Embryonic facial prominence (tissue), 1 donor: ENCODE results near the gene SDHAF1.
"Not testable (repeated sequence)": the region's sequence is repeated elsewhere in the genome, so short reads cannot be mapped to it uniquely, and the experiment has no call there.

ENCODE experiments used
- DNase-seq: peaks from one replicate; pipeline ENCODE4 v3.0.0-alpha.2; 2016; ENCODE audit errors: extremely low spot score

The SDHAF1 gene, protein sequence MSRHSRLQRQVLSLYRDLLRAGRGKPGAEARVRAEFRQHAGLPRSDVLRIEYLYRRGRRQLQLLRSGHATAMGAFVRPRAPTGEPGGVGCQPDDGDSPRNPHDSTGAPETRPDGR

DNA sequence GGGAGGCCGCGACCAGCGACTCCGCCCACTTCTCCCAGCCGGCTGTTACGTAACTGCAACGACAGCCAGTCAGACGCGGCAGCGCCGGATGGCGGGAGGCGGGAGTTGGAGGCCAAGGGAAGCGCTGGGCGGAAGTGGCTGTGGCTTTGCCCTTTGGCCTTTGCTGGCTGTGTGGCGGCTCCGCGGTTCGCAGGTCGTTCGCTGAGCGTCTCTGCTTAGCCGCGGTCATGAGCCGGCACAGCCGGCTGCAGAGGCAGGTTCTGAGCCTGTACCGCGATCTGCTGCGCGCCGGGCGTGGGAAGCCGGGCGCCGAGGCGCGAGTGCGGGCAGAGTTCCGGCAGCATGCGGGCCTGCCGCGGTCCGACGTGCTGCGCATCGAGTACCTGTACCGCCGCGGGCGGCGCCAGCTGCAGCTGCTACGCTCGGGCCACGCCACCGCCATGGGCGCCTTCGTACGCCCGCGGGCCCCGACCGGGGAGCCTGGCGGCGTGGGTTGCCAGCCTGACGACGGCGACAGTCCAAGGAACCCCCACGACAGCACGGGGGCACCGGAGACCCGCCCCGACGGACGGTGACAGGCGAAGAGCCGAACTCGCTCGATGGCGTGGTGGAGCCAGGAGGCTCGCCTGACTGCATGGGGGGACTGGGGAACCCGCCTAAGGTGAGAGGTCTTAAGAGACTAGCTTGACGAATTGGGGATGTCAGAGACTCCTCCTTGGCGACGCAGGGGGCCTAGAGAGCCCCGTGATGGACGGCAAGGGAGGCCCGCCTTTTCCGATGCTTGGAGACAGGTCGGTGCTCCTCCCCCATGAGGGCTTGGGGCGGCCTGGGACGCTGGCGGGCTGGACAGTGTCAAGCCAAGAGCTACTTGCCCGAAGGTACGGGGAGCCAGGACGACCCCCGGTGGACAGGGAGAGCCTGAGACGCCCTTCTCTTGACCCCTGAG lies at the start of gene SDHAF1:
Gene SDHAF1 (plus strand): TSS at position 141 of the 946 bp plus-strand sequence. CDS start 87 bp downstream, at position 228.
- peak; percentile 79 for DNase-seq

DNA sequence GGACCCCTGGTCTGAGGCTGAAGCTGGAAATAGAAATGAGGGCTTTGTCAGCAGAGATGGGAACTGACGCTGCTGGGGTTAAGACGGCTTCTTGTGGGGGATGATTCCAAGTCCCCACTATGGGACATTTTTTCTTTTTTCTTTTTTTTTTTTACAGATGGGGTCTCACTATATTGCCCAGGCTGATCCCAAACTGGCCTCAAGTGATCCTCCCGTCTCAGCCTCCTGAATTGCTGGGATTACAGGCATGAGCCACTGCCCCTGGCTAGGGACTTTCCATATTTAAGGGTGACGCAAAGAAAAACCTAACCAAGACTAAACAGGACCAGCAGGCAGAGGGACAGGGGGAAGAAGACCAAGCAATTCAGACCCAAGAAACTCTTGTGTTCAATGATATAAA lies 48.8 kb upstream of the SDHAF1 start:
- DNase-seq, result no peak

DNA sequence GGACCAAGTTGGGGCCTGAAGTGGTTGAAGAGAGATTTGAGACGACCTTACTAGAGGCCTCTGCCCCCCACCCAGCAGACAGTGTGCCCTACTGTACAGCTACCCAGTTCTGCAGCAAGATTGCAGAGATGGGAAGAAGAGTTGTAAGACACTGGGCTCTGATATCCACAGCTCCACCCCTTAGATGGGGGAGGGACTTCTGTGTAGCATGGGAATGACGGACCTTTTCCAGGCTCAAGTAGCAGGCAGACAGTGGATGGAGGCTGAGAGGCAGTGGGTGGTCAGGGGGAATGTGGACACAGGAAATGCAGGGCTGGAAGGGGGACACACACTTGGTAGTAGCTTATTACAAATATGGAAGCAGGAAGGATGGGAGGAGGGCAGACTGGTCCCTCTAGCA lies 45.9 kb upstream of the SDHAF1 start:
- DNase-seq, result no peak

DNA sequence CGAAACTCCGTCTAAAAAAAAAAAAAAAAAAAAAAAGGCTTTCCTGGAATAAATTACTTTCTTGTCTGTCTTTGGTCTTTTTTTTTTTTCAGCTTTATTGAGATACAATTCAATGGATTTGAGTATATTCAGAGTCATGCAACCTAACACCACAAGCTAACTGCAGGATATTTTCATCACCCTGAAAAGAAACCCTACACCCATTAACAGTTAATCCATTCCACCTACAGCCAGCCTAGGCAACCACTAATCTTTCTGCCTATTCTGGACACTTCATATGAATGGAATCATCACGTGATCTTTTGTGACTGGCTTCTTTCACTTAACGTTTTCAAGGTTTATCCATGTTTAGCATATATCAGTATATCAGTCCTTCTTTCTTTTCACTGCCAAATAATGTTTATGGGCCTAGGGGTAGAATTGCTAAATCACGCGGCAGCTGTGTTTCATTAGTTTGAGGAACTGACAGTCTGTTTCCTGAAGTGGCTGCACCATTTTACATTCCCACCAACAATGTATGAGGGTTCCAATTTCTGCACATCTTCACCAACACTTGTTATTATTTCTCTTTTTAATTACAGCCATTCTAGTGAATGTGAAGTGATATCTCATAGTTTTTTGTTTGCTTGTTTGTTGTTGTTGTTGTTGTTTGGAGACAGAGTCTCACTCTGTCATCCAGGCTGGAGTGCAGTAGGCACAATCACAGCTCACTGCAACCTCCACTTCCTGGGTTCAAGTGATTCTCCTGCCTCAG lies 38.9 kb upstream of the SDHAF1 start:
- DNase-seq, result no peak

DNA sequence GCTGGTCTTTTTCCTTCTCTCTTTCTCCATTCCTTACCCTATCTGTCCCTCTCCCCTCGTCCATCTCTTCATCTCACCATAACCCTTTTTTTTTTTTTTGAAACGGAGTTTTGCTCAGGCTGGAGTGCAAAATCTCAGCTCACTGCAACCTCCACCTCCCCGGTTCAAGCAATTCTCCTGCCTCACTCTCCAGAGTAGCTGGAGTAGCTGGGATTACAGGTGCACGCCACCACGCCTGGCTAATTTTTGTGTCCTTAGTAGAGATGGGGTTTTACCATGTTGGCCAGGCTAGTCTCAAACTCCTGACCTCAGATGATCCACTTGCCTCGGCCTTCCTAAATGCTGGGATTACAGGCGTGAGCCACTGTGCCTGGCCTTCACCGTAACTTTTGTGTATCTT lies 37.6 kb upstream of the SDHAF1 start:
- not testable (repeated sequence) for DNase-seq

DNA sequence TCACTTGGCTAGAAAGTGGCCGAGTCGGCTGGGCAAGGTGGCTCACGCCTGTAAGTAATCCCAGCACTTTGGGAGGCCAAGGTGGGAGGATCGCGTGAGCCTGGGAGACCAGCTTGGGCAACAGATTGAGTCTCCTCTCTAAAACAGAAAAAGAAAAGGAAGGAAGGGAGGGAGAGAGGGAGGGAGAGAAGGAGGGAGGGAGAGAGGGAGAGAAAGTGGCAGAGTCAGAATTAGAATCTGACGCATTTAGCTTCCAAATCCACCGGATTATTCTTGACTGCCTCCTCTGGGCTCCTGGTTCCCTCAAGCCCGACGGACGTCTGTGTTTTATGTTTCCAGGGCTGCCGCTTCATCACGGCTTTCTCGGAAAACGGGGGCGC lies 36.3 kb upstream of the SDHAF1 start:
- no peak for DNase-seq

DNA sequence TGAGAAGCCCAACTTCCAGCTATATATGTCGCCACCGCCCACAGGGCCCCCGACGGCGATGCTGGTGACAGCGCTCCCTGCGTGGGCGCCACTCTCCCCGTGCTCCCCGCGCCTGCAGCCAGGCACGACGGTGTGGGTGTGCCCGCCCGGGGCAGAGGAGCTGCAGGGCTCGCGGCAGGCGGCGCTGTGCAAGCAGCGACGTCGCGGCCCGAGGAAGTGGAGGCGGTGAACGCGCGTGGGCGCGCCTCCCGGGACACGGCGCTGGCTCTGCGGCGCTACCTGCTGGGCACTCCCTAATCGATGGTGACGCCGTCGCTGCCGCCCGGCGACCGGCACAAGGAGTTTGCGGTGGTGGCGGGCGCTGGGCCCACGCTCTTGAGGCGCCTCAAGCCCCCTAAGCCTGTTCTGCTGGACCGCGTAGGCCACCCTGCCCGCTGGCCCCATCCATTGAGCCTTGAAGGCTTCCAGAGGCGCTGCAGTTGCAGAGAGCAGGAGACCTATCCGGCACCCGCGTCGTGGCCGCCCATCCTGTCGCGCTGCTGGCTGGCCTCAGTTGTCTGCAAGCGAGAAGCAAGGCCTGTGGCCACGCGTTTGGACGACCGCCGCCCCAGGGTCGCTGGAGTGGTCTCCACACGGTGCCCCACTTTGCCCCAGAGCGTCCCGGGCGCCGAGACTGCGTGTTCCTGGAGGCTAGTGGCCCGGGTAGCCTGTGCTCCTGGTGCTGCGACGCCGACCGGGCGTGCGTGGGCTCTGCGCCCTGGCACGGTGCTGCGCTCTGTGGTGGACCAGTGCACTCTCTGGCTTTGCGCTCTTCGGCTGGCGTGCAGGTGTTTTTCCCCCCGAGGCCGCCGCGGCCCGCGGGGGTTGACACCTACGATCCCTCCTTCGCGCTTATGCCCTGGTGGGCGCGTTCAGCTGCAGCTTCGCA lies 35.7 kb upstream of the SDHAF1 start:
- no peak for DNase-seq

DNA sequence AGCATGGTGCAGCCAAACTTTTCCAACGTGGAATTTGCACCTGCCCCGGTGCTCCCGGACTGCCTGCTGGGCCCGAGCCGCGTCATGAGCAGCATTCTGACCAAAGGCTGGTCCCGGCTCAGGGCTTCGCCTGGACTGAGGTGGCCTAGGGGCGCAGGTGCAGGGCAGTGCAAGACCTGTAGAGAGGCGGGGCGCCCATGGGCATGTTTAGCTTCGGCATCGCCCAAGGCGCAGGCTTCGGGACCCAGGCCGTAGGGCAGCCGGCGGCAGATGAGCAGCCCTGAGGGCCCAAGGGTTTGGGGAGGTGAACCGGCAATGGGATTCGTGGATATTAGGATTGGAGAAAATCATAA lies 35.0 kb upstream of the SDHAF1 start:
- DNase-seq, result no peak

DNA sequence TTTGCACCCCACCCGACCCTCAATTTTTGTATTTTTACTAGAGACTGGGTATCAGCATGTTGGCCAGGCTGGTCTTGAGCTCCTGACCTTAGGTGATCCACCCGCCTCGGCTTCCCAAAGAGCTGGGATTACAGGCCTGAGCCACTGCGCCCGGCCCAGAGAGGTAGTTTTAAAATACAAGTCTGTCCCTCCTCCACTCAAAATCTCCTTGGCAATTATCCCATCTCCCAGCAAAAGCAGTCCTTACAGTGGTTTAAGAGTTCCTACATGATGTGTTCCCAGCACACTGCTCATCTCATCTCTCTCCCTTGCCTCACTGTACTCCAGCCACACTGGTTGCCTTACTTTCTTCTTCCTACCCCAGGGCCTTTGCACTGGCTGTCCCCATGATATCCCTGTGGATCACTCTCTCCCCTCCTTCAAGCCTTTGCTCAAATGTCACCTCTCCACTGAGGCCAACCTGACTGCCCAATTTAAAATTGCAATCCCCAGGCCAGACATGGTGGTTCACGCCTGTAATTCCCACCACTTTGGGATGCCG lies 34.5 kb upstream of the SDHAF1 start:
- no peak for DNase-seq

DNA sequence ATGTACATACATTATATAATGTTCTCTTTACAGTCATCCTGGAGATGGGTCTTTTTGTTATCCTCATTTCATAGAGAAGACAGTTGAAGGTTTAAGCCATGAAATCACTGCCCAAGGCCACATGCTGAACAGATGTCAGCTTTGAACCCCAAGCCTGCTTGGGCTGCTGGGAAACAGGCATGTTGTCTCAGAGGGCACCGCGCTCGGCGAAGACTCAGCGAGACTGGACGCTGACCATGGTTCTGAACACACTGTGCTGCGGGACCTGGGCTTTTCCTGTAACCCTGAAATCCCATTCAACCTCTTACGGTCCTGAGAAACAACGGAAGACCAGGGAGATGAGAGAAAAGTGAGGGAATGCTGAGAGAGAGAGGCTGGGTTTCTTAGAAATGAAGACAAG lies 31.5 kb upstream of the SDHAF1 start:
- DNase-seq, result peak; percentile 37

DNA sequence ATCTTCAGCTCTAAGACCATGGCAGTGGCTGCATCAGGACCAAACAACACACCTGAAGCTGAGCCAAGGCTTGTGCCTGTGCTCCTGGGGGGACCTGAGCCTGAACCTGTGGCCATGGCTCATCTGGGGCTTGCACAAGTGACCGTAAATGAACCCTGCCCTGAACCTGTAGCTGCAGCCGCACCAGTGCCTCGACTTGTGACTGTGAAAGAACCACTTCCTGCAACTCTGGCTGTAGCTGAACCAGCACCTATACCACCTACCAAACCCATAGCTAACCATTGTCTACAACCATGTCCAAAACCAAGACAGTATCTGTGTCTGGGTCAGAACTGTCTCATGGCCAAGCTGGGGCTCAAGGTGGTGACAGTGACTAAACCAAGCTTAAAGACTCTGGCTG lies 28.2 kb upstream of the SDHAF1 start:
- no peak for DNase-seq

DNA sequence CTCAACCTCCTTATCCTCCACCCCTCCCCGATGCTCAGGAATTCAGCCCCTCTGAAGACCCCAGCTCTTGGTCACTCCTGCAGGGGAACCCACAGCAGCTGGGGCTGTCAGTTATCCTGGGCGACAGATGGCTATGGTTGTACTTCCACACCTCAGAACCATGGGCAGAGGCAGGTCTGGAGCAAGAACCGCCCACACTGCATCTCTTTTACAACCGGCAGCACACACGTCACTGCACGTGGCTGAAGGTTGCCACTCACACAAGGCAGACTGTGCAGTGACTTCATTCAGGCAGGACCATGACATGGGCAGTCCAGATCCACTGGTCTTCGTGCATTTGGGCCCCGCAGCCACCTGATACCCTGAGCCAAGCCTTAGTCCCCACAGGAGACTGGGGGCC lies 21.5 kb upstream of the SDHAF1 start:
- DNase-seq, result no peak

DNA sequence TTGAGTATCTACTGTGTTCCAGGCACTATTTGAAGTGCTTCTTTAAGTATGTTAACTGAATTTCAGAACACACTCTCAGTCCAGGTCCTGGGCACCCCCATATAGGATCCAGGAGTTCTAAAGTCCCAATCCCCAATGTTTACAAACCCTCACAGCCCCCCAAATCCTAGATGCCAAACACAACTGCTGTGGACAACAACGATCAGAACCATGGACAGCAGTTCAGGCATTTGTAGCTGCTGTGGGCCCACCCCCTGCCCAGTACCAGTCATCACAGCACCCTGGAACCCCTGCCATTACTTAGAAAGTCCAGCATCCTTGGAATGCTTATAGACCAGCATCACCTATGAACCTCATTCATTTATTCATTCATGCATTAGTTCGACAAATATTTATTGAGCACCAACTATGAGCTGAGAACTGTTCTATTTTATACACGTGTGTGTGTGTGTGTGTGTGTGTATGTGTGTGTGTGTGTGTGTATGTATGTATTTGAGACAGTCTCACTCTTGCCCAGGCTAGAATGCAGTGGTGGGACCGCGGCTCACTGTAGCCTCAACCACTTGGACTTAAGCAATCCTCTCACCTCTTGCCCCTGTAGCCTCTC lies 19.3 kb upstream of the SDHAF1 start:
- no peak for DNase-seq

DNA sequence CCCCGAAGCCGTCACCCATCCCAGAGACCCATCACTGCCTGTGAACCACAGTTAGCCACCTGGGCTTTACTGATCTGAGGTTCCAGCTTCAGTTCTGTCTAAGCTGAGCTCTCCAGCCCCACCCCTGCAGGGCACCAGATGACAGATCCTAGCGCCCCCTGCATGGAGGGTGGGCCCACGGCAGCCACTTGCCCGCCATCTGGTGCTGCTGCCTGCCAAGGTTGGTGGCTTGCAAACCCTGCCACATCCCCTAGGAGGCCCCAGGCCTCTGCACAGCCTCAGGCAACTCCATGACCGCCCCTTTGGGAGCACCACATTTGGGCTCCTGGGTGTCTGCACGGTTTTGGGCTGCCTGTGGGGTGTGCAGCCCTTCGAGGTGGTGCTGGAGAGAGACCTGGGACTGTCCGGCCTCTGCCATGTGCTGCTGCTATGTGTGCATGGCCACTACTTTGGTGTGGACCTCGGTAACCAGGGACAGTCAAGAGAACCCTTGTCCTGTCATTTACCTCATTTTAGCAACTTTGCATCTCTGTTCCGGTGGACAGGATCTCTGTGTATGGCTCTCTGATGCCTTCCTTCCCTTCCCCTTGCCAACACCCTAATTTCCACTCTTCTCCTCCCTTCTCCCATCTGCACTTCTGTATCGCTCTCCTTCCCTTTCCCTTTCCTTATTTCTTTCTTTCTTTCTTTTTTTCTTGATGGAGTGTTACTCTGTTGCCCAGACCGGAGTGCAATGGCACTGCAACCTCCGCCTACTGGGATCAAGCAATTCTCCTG lies 17.4 kb upstream of the SDHAF1 start:
- DNase-seq, result no peak

DNA sequence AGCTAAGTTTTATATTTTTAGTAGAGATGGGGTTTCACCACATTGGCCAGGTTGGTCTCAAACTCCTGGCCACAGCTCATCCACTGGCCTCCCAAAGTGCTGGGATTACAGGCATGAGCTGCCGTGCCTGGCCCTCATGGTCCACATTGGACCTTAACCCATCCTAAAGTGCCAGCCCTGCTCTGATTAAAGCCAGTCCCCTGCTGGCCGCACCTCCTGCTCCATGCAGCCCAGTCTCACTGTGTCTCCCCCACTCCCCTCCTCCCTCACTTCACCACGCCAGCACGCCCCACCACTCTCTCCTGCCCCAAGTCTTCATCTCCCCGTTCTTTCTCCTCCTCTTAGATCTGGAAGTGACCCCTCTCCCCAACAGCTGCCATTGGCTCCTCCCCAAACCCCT lies 16.7 kb upstream of the SDHAF1 start:
- DNase-seq, result no peak

DNA sequence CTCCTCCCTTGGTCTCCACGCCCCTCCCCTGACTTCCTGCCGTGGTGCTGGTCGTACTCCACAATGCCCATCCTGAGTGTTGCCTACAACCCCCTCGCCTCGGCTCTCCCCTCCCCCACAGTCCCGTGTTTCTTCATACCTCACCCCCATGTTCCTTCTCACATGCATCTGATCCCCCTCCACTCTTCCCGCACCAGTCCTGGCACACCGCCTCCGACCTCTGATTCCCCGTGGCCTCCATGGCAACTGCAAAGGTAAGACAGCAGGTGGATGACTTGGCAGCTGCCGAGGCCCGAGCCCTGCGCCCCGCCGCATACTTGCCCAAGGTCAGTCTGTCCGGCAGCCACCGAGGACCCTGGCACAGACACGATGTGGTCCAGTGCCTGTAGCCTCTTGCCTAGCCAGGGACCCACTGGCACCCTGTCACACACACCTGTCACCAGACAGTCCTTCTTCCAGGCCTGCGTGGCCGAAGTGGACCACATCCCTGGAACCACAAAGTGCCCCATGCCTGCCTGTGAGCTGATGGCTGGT lies 16.1 kb upstream of the SDHAF1 start:
- DNase-seq, result no peak

DNA sequence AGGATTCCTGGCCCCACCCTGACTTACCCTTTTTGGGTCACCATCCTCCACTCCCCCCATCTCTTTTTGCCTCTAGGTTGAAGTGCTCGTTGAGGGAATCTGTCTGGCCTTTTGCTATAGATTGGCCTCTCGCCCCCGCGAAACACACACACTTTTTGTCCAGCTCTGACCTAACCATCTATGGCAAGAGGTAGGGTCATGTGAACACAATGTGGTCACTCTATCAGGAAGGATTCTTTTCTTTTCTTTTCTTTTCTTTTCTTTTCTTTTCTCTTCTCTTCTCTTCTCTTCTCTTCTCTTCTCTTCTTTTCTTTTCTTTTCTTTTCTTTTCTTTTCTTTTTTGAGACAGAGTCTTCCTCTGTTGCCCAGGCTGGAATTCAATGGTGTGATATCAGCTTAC lies 14.0 kb upstream of the SDHAF1 start:
- DNase-seq, result not testable (repeated sequence)

DNA sequence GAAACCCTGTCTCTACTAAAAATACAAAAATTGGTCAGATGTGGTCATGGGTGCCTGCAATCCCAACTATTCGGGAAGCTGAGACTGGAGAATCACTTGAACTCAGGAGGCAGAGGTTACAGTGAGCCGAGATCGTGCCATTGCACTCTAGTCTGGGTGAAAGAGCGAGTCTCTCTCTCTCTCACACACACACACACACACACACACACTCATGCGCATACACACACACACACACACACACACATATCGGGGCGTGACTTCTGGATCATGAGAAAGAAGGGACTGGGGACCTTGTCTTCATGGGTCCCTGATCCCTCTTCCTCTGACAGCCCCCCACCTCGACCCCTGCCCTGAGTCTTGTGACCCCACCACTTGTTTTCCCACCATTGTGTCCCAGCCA lies 11.8 kb upstream of the SDHAF1 start:
- DNase-seq, result no peak

DNA sequence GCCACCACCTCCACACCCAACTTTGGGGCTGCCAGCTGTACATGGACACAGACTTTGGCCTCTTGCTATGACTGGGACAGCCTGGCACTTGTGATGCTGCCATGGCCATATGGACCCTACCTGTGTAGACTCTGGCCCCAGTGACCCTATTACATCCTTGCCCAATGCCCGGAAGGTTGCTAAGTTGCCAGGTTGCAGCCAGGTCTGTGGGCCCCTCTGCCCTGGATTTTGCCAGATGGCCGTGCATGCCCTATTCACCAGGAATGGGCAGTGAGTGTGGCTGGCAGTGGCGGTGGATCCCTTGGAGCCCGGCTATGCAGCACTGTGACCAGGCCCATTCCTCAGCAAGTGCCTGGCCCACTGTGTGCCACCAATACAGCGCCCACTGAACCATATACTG lies 8.9 kb upstream of the SDHAF1 start:
- DNase-seq, result no peak
